GM19328 (cell line): Measurements from ENCODE around the gene HOXB13.

Experiments used
- ATAC-seq: cut with Tn5 transposase; IDR thresholded peaks from one replicate; pipeline ENCODE4 v1.9.1; 2021; ENCODE audit warnings: mild to moderate bottlenecking, moderate library complexity; ENCODE audit not compliant: unreplicated experiment

HOXB13 gene

GRCh38 chr17:48728232-48729231 lies at the start of gene HOXB13:
HOXB13 (minus strand) TSS chr17:48728750; CDS start chr17:48728593, 157 bp downstream.
- ATAC-seq = no peak

GRCh38 chr17:48776602-48777001 lies 48.1 kb upstream of the HOXB13 start:
- no peak for ATAC-seq

- ATAC-seq = no peak
These were observed 44.7 kb upstream of the HOXB13 start for GRCh38 chr17:48773245-48773644.

- no peak for ATAC-seq
These were observed 42.4 kb upstream of the HOXB13 start for GRCh38 chr17:48770954-48771353.

- no peak for ATAC-seq
These were observed 40.6 kb upstream of the HOXB13 start for GRCh38 chr17:48769009-48769675.

GRCh38 chr17:48767263-48767774 lies 38.8 kb upstream of the HOXB13 start:
- no peak for ATAC-seq

GRCh38 chr17:48761114-48761513 lies 32.6 kb upstream of the HOXB13 start:
- ATAC-seq = no peak

- ATAC-seq = no peak
These were observed 31.9 kb upstream of the HOXB13 start for GRCh38 chr17:48760411-48760810.

GRCh38 chr17:48759288-48759687 lies 30.7 kb upstream of the HOXB13 start:
- no peak for ATAC-seq

- no peak for ATAC-seq
These were observed 29.0 kb upstream of the HOXB13 start for GRCh38 chr17:48757524-48757961.

GRCh38 chr17:48756830-48757251 lies 28.3 kb upstream of the HOXB13 start:
- ATAC-seq = no peak

GRCh38 chr17:48755356-48755755 lies 26.8 kb upstream of the HOXB13 start:
- ATAC-seq = no peak

GRCh38 chr17:48754500-48755261 lies 26.1 kb upstream of the HOXB13 start:
- no peak for ATAC-seq

GRCh38 chr17:48753794-48754499 lies 25.4 kb upstream of the HOXB13 start:
- ATAC-seq = no peak

- no peak for ATAC-seq
These were observed 24.1 kb upstream of the HOXB13 start for GRCh38 chr17:48752399-48753288.

- ATAC-seq = no peak
These were observed 23.3 kb upstream of the HOXB13 start for GRCh38 chr17:48751733-48752398.

GRCh38 chr17:48751172-48751571 lies 22.6 kb upstream of the HOXB13 start:
- ATAC-seq = no peak

GRCh38 chr17:48749621-48750553 lies 21.3 kb upstream of the HOXB13 start:
- ATAC-seq = no peak
